Fibroblast of peridontal ligament (primary cell): Measurements from ENCODE around the gene GLCE.

Experiments
- DNase-seq: peaks from one replicate; pipeline ENCODE4 v3.0.0-alpha.2; 2010; ENCODE audit errors: extremely low read depth

GLCE gene

GRCh38 chr15:69319384-69320375 is 159.2 kb downstream of the GLCE start:
- no peak for DNase-seq

GRCh38 chr15:69320977-69321554 is 160.6 kb downstream of the GLCE start:
- peak; percentile 47 for DNase-seq
